Measurements from ENCODE around the gene HMCN2. TPM values are rescaled to one million over a fixed set of nuclear protein-coding genes. Genes with fewer than 3 reads are reported as not detected.

HMCN2 gene
- total RNA-seq, 1 experiment from 2014 or later: 5.6 TPM

DNA sequence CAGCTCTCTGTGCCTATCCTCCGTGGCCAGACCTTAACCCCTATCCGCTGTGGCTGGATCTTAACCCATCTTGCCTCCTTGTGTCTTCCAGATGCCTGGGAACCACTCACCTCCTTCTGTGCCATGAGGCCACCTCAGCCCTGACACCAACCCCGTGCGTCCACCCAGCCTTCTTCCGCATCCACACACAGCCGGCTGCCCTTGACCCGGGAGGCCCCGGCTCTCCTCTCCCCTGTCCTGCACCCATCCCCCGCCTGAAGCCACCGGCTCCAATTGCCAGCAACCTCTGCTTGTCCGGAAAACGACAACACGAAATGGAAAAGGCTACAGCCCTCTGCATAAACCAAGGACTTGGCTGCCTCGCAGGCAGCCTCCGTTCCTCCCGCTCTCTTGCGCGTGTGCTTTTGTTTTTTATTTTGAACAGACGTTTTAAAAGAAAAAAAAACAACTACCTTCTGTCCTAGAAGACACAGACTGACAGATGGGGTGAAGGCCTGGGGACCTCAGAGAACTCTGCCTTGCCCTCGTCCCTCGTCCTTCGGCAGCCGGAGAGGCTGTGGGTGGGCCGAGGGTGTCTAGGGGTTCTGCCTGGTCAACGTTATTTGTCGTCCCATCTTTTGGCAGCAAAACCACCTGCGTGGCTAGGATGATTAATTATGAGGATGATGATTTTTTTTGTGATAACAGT, 32.5 kb upstream of the HMCN2 start:
- Mint-ChIP-seq H3K9me3 (peaks cover 3% of the 10 kb centered on the region; the same call in 1 of the 2 replicates), H3K27me3 (ENCODE audit: low read depth) (no peaks in the 10 kb centered on the region), H3K36me3 (peaks cover 19% of the 10 kb centered on the region), H3K27ac (peak overlapping the region; percentile 78), H3K4me1 (peaks cover 15% of the 10 kb centered on the region), H3K4me3 (no peak overlapping the region)
- TF ChIP-seq, protein P1, sequence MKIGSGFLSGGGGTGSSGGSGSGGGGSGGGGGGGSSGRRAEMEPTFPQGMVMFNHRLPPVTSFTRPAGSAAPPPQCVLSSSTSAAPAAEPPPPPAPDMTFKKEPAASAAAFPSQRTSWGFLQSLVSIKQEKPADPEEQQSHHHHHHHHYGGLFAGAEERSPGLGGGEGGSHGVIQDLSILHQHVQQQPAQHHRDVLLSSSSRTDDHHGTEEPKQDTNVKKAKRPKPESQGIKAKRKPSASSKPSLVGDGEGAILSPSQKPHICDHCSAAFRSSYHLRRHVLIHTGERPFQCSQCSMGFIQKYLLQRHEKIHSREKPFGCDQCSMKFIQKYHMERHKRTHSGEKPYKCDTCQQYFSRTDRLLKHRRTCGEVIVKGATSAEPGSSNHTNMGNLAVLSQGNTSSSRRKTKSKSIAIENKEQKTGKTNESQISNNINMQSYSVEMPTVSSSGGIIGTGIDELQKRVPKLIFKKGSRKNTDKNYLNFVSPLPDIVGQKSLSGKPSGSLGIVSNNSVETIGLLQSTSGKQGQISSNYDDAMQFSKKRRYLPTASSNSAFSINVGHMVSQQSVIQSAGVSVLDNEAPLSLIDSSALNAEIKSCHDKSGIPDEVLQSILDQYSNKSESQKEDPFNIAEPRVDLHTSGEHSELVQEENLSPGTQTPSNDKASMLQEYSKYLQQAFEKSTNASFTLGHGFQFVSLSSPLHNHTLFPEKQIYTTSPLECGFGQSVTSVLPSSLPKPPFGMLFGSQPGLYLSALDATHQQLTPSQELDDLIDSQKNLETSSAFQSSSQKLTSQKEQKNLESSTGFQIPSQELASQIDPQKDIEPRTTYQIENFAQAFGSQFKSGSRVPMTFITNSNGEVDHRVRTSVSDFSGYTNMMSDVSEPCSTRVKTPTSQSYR (CRISPR knock-in tag; IDR thresholded peaks at IDR 0.05): peak; percentile 49; the same call in 1 of the 2 replicates
- TF ChIP-seq CREB1 (CRISPR knock-in tag; IDR thresholded peaks at IDR 0.05): no peak
- ChIA-PET CTCF (interaction anchor here (1.0 kb wide), 1 partner anchor 94 kb away, joined by 3 read pairs; no protein-coding TSS in a partner anchor), POLR2A (no interaction called here)
- DNase-seq (ENCODE audit: low spot score) (no peak), ATAC-seq (no peak; the same call in 1 of the 2 replicates)

DNA sequence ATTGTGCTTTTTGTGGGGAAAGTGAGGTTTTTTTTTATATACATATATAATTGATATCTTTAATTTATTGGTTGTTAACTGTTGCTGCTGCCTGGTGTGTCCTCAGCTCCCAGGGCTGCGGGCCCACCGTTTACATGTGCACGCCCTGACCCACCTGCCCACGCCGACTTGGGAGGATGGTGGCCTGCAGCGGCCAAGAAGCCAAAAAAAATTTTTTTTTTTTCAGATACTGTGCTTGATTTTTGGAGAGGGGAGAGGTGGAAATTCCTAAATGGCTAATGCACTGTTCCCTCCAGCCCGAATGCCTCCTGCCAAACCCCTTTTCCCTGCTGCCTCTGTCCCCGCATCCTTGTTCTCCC, 32.0 kb upstream of the HMCN2 start:
- H3K4me1 Mint-ChIP-seq: peaks cover 16% of the 10 kb centered on the region
- H3K9me3 Mint-ChIP-seq: peaks cover 3% of the 10 kb centered on the region; the same call in 1 of the 2 replicates
- POLR2A ChIA-PET: no interaction called here
- DNase-seq (ENCODE audit: low spot score) (no peak), ATAC-seq (no peak)
- CTCF ChIA-PET: no interaction called here
- H3K4me3 Mint-ChIP-seq: no peak overlapping the region
- peaks cover 13% of the 10 kb centered on the region for H3K36me3 Mint-ChIP-seq
- no peaks in the 10 kb centered on the region for H3K27me3 Mint-ChIP-seq (ENCODE audit: low read depth)
- H3K27ac Mint-ChIP-seq: no peak overlapping the region
- TF ChIP-seq, protein P2, sequence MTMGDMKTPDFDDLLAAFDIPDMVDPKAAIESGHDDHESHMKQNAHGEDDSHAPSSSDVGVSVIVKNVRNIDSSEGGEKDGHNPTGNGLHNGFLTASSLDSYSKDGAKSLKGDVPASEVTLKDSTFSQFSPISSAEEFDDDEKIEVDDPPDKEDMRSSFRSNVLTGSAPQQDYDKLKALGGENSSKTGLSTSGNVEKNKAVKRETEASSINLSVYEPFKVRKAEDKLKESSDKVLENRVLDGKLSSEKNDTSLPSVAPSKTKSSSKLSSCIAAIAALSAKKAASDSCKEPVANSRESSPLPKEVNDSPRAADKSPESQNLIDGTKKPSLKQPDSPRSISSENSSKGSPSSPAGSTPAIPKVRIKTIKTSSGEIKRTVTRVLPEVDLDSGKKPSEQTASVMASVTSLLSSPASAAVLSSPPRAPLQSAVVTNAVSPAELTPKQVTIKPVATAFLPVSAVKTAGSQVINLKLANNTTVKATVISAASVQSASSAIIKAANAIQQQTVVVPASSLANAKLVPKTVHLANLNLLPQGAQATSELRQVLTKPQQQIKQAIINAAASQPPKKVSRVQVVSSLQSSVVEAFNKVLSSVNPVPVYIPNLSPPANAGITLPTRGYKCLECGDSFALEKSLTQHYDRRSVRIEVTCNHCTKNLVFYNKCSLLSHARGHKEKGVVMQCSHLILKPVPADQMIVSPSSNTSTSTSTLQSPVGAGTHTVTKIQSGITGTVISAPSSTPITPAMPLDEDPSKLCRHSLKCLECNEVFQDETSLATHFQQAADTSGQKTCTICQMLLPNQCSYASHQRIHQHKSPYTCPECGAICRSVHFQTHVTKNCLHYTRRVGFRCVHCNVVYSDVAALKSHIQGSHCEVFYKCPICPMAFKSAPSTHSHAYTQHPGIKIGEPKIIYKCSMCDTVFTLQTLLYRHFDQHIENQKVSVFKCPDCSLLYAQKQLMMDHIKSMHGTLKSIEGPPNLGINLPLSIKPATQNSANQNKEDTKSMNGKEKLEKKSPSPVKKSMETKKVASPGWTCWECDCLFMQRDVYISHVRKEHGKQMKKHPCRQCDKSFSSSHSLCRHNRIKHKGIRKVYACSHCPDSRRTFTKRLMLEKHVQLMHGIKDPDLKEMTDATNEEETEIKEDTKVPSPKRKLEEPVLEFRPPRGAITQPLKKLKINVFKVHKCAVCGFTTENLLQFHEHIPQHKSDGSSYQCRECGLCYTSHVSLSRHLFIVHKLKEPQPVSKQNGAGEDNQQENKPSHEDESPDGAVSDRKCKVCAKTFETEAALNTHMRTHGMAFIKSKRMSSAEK (CRISPR knock-in tag; IDR thresholded peaks at IDR 0.05; ENCODE audit: borderline replicate concordance): no peak
- TF ChIP-seq, protein P3, sequence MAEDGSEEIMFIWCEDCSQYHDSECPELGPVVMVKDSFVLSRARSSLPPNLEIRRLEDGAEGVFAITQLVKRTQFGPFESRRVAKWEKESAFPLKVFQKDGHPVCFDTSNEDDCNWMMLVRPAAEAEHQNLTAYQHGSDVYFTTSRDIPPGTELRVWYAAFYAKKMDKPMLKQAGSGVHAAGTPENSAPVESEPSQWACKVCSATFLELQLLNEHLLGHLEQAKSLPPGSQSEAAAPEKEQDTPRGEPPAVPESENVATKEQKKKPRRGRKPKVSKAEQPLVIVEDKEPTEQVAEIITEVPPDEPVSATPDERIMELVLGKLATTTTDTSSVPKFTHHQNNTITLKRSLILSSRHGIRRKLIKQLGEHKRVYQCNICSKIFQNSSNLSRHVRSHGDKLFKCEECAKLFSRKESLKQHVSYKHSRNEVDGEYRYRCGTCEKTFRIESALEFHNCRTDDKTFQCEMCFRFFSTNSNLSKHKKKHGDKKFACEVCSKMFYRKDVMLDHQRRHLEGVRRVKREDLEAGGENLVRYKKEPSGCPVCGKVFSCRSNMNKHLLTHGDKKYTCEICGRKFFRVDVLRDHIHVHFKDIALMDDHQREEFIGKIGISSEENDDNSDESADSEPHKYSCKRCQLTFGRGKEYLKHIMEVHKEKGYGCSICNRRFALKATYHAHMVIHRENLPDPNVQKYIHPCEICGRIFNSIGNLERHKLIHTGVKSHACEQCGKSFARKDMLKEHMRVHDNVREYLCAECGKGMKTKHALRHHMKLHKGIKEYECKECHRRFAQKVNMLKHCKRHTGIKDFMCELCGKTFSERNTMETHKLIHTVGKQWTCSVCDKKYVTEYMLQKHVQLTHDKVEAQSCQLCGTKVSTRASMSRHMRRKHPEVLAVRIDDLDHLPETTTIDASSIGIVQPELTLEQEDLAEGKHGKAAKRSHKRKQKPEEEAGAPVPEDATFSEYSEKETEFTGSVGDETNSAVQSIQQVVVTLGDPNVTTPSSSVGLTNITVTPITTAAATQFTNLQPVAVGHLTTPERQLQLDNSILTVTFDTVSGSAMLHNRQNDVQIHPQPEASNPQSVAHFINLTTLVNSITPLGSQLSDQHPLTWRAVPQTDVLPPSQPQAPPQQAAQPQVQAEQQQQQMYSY (CRISPR knock-in tag; IDR thresholded peaks at IDR 0.05): no peak
- TF ChIP-seq NFE2L1 (CRISPR knock-in tag; IDR thresholded peaks at IDR 0.05) (no peak), HMGA2 (CRISPR knock-in tag; IDR thresholded peaks at IDR 0.05) (no peak), OVOL2 (CRISPR knock-in tag; IDR thresholded peaks at IDR 0.05; ENCODE audit: borderline replicate concordance) (no peak), CDX4 (CRISPR knock-in tag; IDR thresholded peaks at IDR 0.05; ENCODE audit: borderline replicate concordance) (no peak), ZNF416 (CRISPR knock-in tag; IDR thresholded peaks at IDR 0.05) (no peak), JAZF1 (CRISPR knock-in tag; IDR thresholded peaks at IDR 0.05) (no peak), ZNF121 (CRISPR knock-in tag; IDR thresholded peaks at IDR 0.05) (no peak), ATF1 (CRISPR knock-in tag; IDR thresholded peaks at IDR 0.05) (no peak), ETV6 (CRISPR knock-in tag; IDR thresholded peaks at IDR 0.05) (no peak)
- TF ChIP-seq, protein P4, sequence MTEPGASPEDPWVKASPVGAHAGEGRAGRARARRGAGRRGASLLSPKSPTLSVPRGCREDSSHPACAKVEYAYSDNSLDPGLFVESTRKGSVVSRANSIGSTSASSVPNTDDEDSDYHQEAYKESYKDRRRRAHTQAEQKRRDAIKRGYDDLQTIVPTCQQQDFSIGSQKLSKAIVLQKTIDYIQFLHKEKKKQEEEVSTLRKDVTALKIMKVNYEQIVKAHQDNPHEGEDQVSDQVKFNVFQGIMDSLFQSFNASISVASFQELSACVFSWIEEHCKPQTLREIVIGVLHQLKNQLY (CRISPR knock-in tag; IDR thresholded peaks at IDR 0.05): no peak
- TF ChIP-seq, protein P5, sequence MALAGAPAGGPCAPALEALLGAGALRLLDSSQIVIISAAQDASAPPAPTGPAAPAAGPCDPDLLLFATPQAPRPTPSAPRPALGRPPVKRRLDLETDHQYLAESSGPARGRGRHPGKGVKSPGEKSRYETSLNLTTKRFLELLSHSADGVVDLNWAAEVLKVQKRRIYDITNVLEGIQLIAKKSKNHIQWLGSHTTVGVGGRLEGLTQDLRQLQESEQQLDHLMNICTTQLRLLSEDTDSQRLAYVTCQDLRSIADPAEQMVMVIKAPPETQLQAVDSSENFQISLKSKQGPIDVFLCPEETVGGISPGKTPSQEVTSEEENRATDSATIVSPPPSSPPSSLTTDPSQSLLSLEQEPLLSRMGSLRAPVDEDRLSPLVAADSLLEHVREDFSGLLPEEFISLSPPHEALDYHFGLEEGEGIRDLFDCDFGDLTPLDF (CRISPR knock-in tag; IDR thresholded peaks at IDR 0.05): no peak
- TF ChIP-seq, protein P6, sequence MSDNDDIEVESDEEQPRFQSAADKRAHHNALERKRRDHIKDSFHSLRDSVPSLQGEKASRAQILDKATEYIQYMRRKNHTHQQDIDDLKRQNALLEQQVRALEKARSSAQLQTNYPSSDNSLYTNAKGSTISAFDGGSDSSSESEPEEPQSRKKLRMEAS (CRISPR knock-in tag; IDR thresholded peaks at IDR 0.05): no peak
- TF ChIP-seq, protein P7, sequence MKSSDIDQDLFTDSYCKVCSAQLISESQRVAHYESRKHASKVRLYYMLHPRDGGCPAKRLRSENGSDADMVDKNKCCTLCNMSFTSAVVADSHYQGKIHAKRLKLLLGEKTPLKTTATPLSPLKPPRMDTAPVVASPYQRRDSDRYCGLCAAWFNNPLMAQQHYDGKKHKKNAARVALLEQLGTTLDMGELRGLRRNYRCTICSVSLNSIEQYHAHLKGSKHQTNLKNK (CRISPR knock-in tag; IDR thresholded peaks at IDR 0.05): no peak
- TF ChIP-seq, protein P8, sequence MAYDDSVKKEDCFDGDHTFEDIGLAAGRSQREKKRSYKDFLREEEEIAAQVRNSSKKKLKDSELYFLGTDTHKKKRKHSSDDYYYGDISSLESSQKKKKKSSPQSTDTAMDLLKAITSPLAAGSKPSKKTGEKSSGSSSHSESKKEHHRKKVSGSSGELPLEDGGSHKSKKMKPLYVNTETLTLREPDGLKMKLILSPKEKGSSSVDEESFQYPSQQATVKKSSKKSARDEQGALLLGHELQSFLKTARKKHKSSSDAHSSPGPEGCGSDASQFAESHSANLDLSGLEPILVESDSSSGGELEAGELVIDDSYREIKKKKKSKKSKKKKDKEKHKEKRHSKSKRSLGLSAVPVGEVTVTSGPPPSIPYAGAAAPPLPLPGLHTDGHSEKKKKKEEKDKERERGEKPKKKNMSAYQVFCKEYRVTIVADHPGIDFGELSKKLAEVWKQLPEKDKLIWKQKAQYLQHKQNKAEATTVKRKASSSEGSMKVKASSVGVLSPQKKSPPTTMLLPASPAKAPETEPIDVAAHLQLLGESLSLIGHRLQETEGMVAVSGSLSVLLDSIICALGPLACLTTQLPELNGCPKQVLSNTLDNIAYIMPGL (CRISPR knock-in tag; IDR thresholded peaks at IDR 0.05): no peak

Data from WTC11 (cell line).